Stimulated activated naive CD8-positive, alpha-beta T cell treated with anti-CD3 and anti-CD28 coated beads, Interleukin-15, amount 100 ng/mL, for 72 hours (primary cell): ENCODE results near the gene BBS1.
"Not testable (repeated sequence)": the region's sequence is repeated elsewhere in the genome, so short reads cannot be mapped to it uniquely, and the experiment has no call there.

Experiments
- ATAC-seq: fragments of 150-1000 bp; cut with Tn5 transposase; 2 replicates; pipeline ENCODE4 v1.10.0; 2021; ENCODE audit warnings: mild to moderate bottlenecking, moderate library complexity
- DNase-seq, 2 donors: peaks; one replicate each; pipeline ENCODE4 v3.0.0; 2021 to 2022
- H3K27ac Mint-ChIP-seq, 2 donors: one replicate each; pipeline ENCODE4 v1.8.0; 2022; ENCODE audit warnings: mild to moderate bottlenecking in 2 of 2, mixed read lengths in 2 of 2, moderate library complexity in 2 of 2
- H3K27me3 Mint-ChIP-seq: one replicate; pipeline ENCODE4 v1.8.0; 2022; ENCODE audit warnings: mixed read lengths
- H3K4me1 Mint-ChIP-seq: one replicate; pipeline ENCODE4 v1.8.0; 2022; ENCODE audit warnings: mild to moderate bottlenecking, mixed read lengths
- H3K4me3 Mint-ChIP-seq, 2 donors: one replicate each; pipeline ENCODE4 v1.8.0; 2022; ENCODE audit warnings: mild to moderate bottlenecking in 2 of 2, mixed read lengths in 2 of 2, moderate library complexity in 1 of 2
- H3K9me3 Mint-ChIP-seq, 2 donors: one replicate each; pipeline ENCODE4 v1.8.0; 2022; ENCODE audit warnings: mixed read lengths in 2 of 2

The BBS1 gene

GRCh38 chr11:66510271-66510989 is at the start of gene BBS1:
Gene BBS1, plus strand, starts transcription at chr11:66510635. Its CDS starts 25 bp downstream, at chr11:66510660.
- Mint-ChIP-seq H3K27ac (peak within 1 kb of the TSS; percentile 59 to 65), H3K27me3 (no peaks in the 10 kb centered on the region)

GRCh38 chr11:66462010-66462409 is 48.4 kb upstream of the BBS1 start:
- peaks cover 62% of the 10 kb centered on the region for H3K4me1 Mint-ChIP-seq
- H3K9me3 Mint-ChIP-seq: no peaks in the 10 kb centered on the region
- H3K4me3 Mint-ChIP-seq: no peak overlapping the region
- DNase-seq: no peak
- H3K27me3 Mint-ChIP-seq: no peaks in the 10 kb centered on the region
- no peak overlapping the region for H3K27ac Mint-ChIP-seq
- no peak for ATAC-seq

More at GRCh38 chr11:66510271-66510989, at the start of gene BBS1:
- ATAC-seq (peak; percentile 99), DNase-seq (peak; percentile 80)
- H3K4me3 Mint-ChIP-seq: peak within 1 kb of the TSS; percentile 95
- no peaks in the 10 kb centered on the region for H3K9me3 Mint-ChIP-seq
- H3K4me1 Mint-ChIP-seq: peaks cover 16% of the 10 kb centered on the region

GRCh38 chr11:66462911-66463310 is 47.5 kb upstream of the BBS1 start:
- Mint-ChIP-seq H3K4me1 (peaks cover 66% of the 10 kb centered on the region), H3K4me3 (no peak overlapping the region), H3K27ac (no peak overlapping the region), H3K27me3 (no peaks in the 10 kb centered on the region), H3K9me3 (no peaks in the 10 kb centered on the region)
- DNase-seq: no peak
- no peak for ATAC-seq

GRCh38 chr11:66464116-66464515 is 46.3 kb upstream of the BBS1 start:
- H3K4me1 Mint-ChIP-seq: peaks cover 65% of the 10 kb centered on the region
- H3K27ac Mint-ChIP-seq, H3K4me3 Mint-ChIP-seq, H3K9me3 Mint-ChIP-seq, DNase-seq, H3K27me3 Mint-ChIP-seq, ATAC-seq: not testable (repeated sequence)

- H3K9me3 Mint-ChIP-seq: no peaks in the 10 kb centered on the region
- no peaks in the 10 kb centered on the region for H3K27me3 Mint-ChIP-seq
- H3K4me3 Mint-ChIP-seq: no peak overlapping the region
- ATAC-seq (no peak), DNase-seq (no peak)
- H3K4me1 Mint-ChIP-seq: peaks cover 60% of the 10 kb centered on the region
- H3K27ac Mint-ChIP-seq: no peak overlapping the region
These were observed 45.5 kb upstream of the BBS1 start for GRCh38 chr11:66464916-66465315.

- Mint-ChIP-seq H3K27me3 (no peaks in the 10 kb centered on the region), H3K9me3 (no peaks in the 10 kb centered on the region), H3K27ac (no peak overlapping the region), H3K4me1 (peaks cover 65% of the 10 kb centered on the region), H3K4me3 (peak overlapping the region; percentile 89 to 94)
- DNase-seq: no peak
- no peak for ATAC-seq
These were observed 44.8 kb upstream of the BBS1 start for GRCh38 chr11:66465373-66466224.

GRCh38 chr11:66466225-66467033 is 44.0 kb upstream of the BBS1 start, which contains the start of gene PELI3:
Gene PELI3, plus strand, starts transcription at chr11:66466905. Its CDS starts 1,224 bp downstream, at chr11:66468129.
- Mint-ChIP-seq H3K4me3 (peak within 1 kb of the TSS; percentile 89 to 94), H3K9me3 (no peaks in the 10 kb centered on the region), H3K27ac (peak within 1 kb of the TSS; percentile 78 to 83), H3K4me1 (peaks cover 69% of the 10 kb centered on the region), H3K27me3 (no peaks in the 10 kb centered on the region)
- peak; percentile 86 for ATAC-seq
- DNase-seq: peak; percentile 94

GRCh38 chr11:66467034-66467659 is 43.3 kb upstream of the BBS1 start:
- DNase-seq: peak in 1 of 2 donors; percentile 48
- no peaks in the 10 kb centered on the region for H3K9me3 Mint-ChIP-seq

GRCh38 chr11:66467756-66468155 is 42.7 kb upstream of the BBS1 start:
- H3K27me3 Mint-ChIP-seq: no peaks in the 10 kb centered on the region
- peak overlapping the region; percentile 80 to 89 for H3K4me3 Mint-ChIP-seq
- peak; percentile 9 to 28 for DNase-seq
- peak; percentile 34 for ATAC-seq
- peaks cover 58% of the 10 kb centered on the region for H3K4me1 Mint-ChIP-seq
- no peaks in the 10 kb centered on the region for H3K9me3 Mint-ChIP-seq
- H3K27ac Mint-ChIP-seq: peak overlapping the region in 1 of 2 donors; percentile 78

More at GRCh38 chr11:66467034-66467659, 43.3 kb upstream of the BBS1 start:
- H3K4me1 Mint-ChIP-seq: peaks cover 64% of the 10 kb centered on the region
- H3K27me3 Mint-ChIP-seq: no peaks in the 10 kb centered on the region
- H3K4me3 Mint-ChIP-seq: peak overlapping the region; percentile 80 to 89
- peak; percentile 73 for ATAC-seq
- peak overlapping the region; percentile 78 to 83 for H3K27ac Mint-ChIP-seq

- ATAC-seq (no peak), DNase-seq (no peak)
- H3K4me1 Mint-ChIP-seq: peaks cover 49% of the 10 kb centered on the region
- no peaks in the 10 kb centered on the region for H3K9me3 Mint-ChIP-seq
- H3K27me3 Mint-ChIP-seq: no peaks in the 10 kb centered on the region
- no peak overlapping the region for H3K27ac Mint-ChIP-seq
- no peak overlapping the region for H3K4me3 Mint-ChIP-seq
These were observed 41.7 kb upstream of the BBS1 start for GRCh38 chr11:66468691-66469090.

GRCh38 chr11:66469441-66469840 is 41.0 kb upstream of the BBS1 start:
- Mint-ChIP-seq H3K9me3 (no peaks in the 10 kb centered on the region), H3K4me3 (no peak overlapping the region), H3K27ac (no peak overlapping the region), H3K27me3 (no peaks in the 10 kb centered on the region), H3K4me1 (peaks cover 49% of the 10 kb centered on the region)
- ATAC-seq (no peak), DNase-seq (no peak)

GRCh38 chr11:66470015-66470414 is 40.4 kb upstream of the BBS1 start:
- peak overlapping the region in 1 of 2 donors; percentile 63 for H3K27ac Mint-ChIP-seq
- H3K9me3 Mint-ChIP-seq: no peaks in the 10 kb centered on the region
- peaks cover 46% of the 10 kb centered on the region for H3K4me1 Mint-ChIP-seq
- H3K27me3 Mint-ChIP-seq: no peaks in the 10 kb centered on the region
- DNase-seq: no peak
- no peak for ATAC-seq
- no peak overlapping the region for H3K4me3 Mint-ChIP-seq

- no peaks in the 10 kb centered on the region for H3K9me3 Mint-ChIP-seq
- H3K27ac Mint-ChIP-seq: no peak overlapping the region
- no peak for ATAC-seq
- no peak for DNase-seq
- H3K4me1 Mint-ChIP-seq: peaks cover 35% of the 10 kb centered on the region
- no peak overlapping the region for H3K4me3 Mint-ChIP-seq
- no peaks in the 10 kb centered on the region for H3K27me3 Mint-ChIP-seq
These were observed 39.3 kb upstream of the BBS1 start for GRCh38 chr11:66471142-66471541.

- DNase-seq: no peak
- Mint-ChIP-seq H3K4me1 (peaks cover 31% of the 10 kb centered on the region), H3K27ac (no peak overlapping the region), H3K9me3 (no peaks in the 10 kb centered on the region), H3K4me3 (no peak overlapping the region), H3K27me3 (no peaks in the 10 kb centered on the region)
- no peak for ATAC-seq
These were observed 38.4 kb upstream of the BBS1 start for GRCh38 chr11:66472054-66472453.

GRCh38 chr11:66473167-66473566 is 37.3 kb upstream of the BBS1 start:
- ATAC-seq (no peak), DNase-seq (no peak)
- Mint-ChIP-seq H3K9me3 (no peaks in the 10 kb centered on the region), H3K27ac (peak overlapping the region in 1 of 2 donors; percentile 48), H3K27me3 (no peaks in the 10 kb centered on the region), H3K4me1 (peaks cover 28% of the 10 kb centered on the region), H3K4me3 (no peak overlapping the region)
